Pons (tissue), 1 donor: ENCODE results near the gene DOK4.

ENCODE experiments used
- DNase-seq: peaks from one replicate; pipeline ENCODE4 v3.0.0-alpha.2; 2016; ENCODE audit warnings: low spot score

The DOK4 gene

GRCh38 chr16:57485916-57486857 lies at the start of gene DOK4:
Gene DOK4, minus strand, starts transcription at chr16:57486493. Its CDS starts 6,986 bp downstream, at chr16:57479507.
- no peak for DNase-seq

- peak; percentile 59 for DNase-seq
Observed at GRCh38 chr16:57535680-57536305, 49.5 kb upstream of the DOK4 start.

- no peak for DNase-seq
Observed at GRCh38 chr16:57534881-57535658, 48.8 kb upstream of the DOK4 start.

GRCh38 chr16:57534337-57534880 lies 48.1 kb upstream of the DOK4 start:
- DNase-seq, result no peak

- DNase-seq, result no peak
Observed at GRCh38 chr16:57533431-57534336, 47.4 kb upstream of the DOK4 start.

- no peak for DNase-seq
Observed at GRCh38 chr16:57532266-57532625, 46.0 kb upstream of the DOK4 start.

- DNase-seq, result no peak
Observed at GRCh38 chr16:57531635-57532265, 45.5 kb upstream of the DOK4 start.

GRCh38 chr16:57531253-57531575 lies 44.9 kb upstream of the DOK4 start:
- no peak for DNase-seq

- no peak for DNase-seq
Observed at GRCh38 chr16:57530522-57531252, 44.4 kb upstream of the DOK4 start.

- no peak for DNase-seq
Observed at GRCh38 chr16:57530104-57530521, 43.8 kb upstream of the DOK4 start.

- DNase-seq, result no peak
Observed at GRCh38 chr16:57529391-57530103, 43.3 kb upstream of the DOK4 start.

GRCh38 chr16:57528499-57529390 lies 42.5 kb upstream of the DOK4 start:
- no peak for DNase-seq

GRCh38 chr16:57527610-57528360 lies 41.5 kb upstream of the DOK4 start:
- no peak for DNase-seq

- DNase-seq, result no peak
Observed at GRCh38 chr16:57527027-57527426, 40.7 kb upstream of the DOK4 start.

GRCh38 chr16:57526498-57526897 lies 40.2 kb upstream of the DOK4 start:
- DNase-seq, result no peak

- no peak for DNase-seq
Observed at GRCh38 chr16:57525761-57526160, 39.5 kb upstream of the DOK4 start.

- no peak for DNase-seq
Observed at GRCh38 chr16:57522960-57523359, 36.7 kb upstream of the DOK4 start.
